GM12874 (cell line): ENCODE measurements around the gene CTDSP1.

ENCODE experiments used
- TF ChIP-seq, protein P1 (sequence below): IDR thresholded peaks from 2 replicates; pipeline ENCODE4 v1.5.1; 2011; ENCODE audit warnings: low read depth, mild to moderate bottlenecking, control low read depth, low read length, moderate library complexity; ENCODE audit not compliant: insufficient read depth

CTDSP1 gene

DNA sequence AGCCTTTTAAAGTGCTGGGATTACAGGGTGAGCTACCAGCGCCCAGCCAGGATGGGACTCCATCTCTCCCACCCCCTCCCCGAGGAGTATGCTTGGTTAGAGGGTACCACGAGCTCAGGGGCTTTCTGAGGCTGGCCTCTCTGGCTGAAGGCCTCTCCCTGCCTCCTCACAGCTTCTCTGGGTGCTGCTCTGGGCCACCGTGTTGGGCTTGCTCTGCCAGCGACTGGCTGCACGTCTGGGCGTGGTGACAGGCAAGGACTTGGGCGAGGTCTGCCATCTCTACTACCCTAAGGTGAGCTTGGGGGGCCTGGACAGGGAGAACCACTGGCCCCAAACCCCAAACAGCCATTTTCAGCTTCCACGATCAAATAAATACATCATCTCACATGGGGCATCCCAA is 14.7 kb upstream of the CTDSP1 start:
- TF ChIP-seq, protein P1, sequence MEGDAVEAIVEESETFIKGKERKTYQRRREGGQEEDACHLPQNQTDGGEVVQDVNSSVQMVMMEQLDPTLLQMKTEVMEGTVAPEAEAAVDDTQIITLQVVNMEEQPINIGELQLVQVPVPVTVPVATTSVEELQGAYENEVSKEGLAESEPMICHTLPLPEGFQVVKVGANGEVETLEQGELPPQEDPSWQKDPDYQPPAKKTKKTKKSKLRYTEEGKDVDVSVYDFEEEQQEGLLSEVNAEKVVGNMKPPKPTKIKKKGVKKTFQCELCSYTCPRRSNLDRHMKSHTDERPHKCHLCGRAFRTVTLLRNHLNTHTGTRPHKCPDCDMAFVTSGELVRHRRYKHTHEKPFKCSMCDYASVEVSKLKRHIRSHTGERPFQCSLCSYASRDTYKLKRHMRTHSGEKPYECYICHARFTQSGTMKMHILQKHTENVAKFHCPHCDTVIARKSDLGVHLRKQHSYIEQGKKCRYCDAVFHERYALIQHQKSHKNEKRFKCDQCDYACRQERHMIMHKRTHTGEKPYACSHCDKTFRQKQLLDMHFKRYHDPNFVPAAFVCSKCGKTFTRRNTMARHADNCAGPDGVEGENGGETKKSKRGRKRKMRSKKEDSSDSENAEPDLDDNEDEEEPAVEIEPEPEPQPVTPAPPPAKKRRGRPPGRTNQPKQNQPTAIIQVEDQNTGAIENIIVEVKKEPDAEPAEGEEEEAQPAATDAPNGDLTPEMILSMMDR: no peak

- TF ChIP-seq, protein P1: no peak
Measured at GRCh38 chr2:218386505-218387368, 12.9 kb upstream of the CTDSP1 start.

GRCh38 chr2:218387369-218388194 is 12.1 kb upstream of the CTDSP1 start:
- TF ChIP-seq, protein P1: no peak

GRCh38 chr2:218389333-218390150 is 10.1 kb upstream of the CTDSP1 start:
- TF ChIP-seq, protein P1: no peak

GRCh38 chr2:218391202-218391601 is 8.5 kb upstream of the CTDSP1 start:
- TF ChIP-seq, protein P1: no peak

- TF ChIP-seq, protein P1: no peak
Measured at GRCh38 chr2:218392459-218392858, 7.2 kb upstream of the CTDSP1 start.

DNA sequence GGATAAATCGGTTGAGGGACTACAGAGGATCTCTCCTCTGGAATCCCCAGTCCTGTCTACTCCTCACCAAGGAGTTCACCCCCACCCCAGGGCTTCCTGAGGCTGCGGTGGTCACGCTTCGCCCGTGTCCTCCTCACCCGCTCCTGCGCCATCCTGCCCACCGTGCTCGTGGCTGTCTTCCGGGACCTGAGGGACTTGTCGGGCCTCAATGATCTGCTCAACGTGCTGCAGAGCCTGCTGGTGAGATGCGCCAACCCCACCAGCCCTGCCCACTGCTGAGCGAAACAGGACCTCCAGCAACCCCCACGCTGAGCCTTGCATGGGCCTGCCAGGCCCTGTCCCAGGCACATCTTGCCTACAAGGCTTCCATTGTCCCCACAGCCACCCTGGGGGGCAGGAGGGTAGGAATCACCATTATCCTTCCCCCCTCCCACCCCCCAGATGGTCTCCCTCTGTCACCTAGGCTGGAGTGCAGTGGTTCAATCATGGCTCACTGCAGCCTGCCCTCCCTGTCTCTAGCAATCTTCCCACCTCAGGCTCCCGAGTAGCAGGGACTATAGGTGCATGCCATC is 6.7 kb upstream of the CTDSP1 start:
- TF ChIP-seq, protein P1: no peak
